GM12878 (cell line): ENCODE results near the gene TMPRSS11A.

Experiments used
- EP300 ChIP-seq, 2 experiments: fragments of 150-350 bp in 1 of 2; IDR thresholded peaks; 2 replicates each; pipeline ENCODE4 v1.6.1; 2011 to 2012; ENCODE audit warnings: low read depth in 2 of 2, low read length in 2 of 2, borderline replicate concordance in 1 of 2, improper control_type of control experiment in 1 of 2, inconsistent platforms in 1 of 2; ENCODE audit not compliant: control insufficient read depth in 1 of 2
- SRF ChIP-seq, 2 experiments: IDR thresholded peaks; 2 replicates each; pipeline ENCODE4 v1.6.1; 2011; ENCODE audit warnings: low read depth in 2 of 2, low read length in 2 of 2, mild to moderate bottlenecking in 1 of 2, moderate library complexity in 1 of 2

GRCh38 chr4:67988991-67989390, 25.7 kb upstream of the TMPRSS11A start:
- TF ChIP-seq SRF (IDR thresholded peaks at IDR 0.05; ENCODE audit: low read depth in 2 of 2, low read length in 2 of 2) (no peak), EP300 (IDR thresholded peaks at IDR 0.05; ENCODE audit: borderline replicate concordance in 1 of 2, control insufficient read depth in 1 of 2, low read depth in 2 of 2, low read length in 2 of 2) (no peak)
